ENCODE results near the gene RAB1B. TPM values are rescaled to one million over a fixed set of nuclear protein-coding genes. Genes with fewer than 3 reads are reported as not detected.
A peak's percentile ranks its signal among the peaks of the same experiment; 100 is the strongest.

The RAB1B gene
- total and polyA plus RNA-seq, 2 donors (not counting 1 experiment from before 2014, with no cell fraction given) = 77.1 to 77.8 TPM

DNA sequence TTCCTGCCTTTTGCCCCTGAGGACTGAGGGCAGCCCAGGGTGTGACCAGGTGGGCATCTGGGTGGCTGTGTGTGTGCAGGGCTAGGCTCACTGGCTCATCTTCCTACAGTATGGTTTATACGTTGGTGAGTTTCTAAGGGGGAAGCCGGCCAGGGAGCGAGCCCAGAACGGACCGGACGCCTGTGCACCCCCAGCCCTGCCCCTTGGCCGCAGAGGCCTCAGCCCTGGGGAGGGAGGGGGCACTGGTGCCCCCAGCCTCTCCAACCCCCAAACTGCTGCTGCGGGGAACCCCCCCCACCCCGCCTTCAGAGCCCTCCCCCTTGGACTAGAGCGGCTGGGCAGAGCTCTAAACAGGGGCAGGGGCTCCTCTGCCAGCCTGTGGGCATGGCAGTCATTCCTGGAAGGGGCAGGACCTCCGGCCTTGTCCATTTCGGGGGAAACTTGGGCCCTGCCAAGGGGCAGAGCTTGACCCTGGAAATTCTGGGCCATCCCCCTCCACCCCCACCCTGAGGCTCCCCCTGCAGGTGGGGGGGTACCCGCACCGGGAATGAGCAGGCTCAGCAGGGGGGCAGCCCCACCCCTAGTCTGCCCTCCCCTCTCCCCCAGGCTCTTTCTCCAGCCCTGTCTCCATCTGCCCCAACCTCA, 15.1 kb downstream of the RAB1B start:
- H3K4me1 Mint-ChIP-seq = peaks cover 42% of the 10 kb centered on the region
- WGBS (ENCODE audit: insufficient coverage) = 93% methylated on average over 10 of the region's 14 CpGs

More for the DNA sequence above, 15.1 kb downstream of the RAB1B start:
- Histone ChIP-seq H3K27me3 (replicated peaks in 1 of 4; ENCODE audit: control extremely low read depth in 1 of 4, control insufficient read depth in 3 of 4, insufficient read depth in 4 of 4, low read length in 3 of 4) (peaks cover 0 to 16% (median 3%) of the 10 kb centered on the region in 4 experiments), H3K9ac (ENCODE audit: low read length) (no peak overlapping the region), H3K79me2 (ENCODE audit: control insufficient read depth, insufficient read depth, low read length) (peaks cover 39% of the 10 kb centered on the region), H3K4me3 (ENCODE audit: control extremely low read depth in 1 of 5, extremely low read depth in 1 of 5, insufficient read depth in 1 of 5, low read depth in 2 of 5, low read length in 4 of 5) (no peak overlapping the region), H2AFZ (ENCODE audit: insufficient read depth, low read depth, low read length, poor library complexity, severe bottlenecking) (no peak overlapping the region), H4K20me1 (ENCODE audit: control insufficient read depth, insufficient read depth, low read length, poor library complexity, severe bottlenecking) (peaks cover 40% of the 10 kb centered on the region), H3K27ac (ENCODE audit: low read length in 2 of 2) (peak overlapping the region; percentile 59 to 80), H3K36me3 (replicated peaks in 1 of 2; ENCODE audit: control extremely low read depth in 1 of 2, control insufficient read depth in 1 of 2, extremely low read depth in 1 of 2, insufficient read depth in 2 of 2, low read length in 1 of 2) (peaks cover 0 to 13% of the 10 kb centered on the region in 2 experiments), H3K9me3 (ENCODE audit: control extremely low read depth in 1 of 3, control insufficient read depth in 2 of 3, insufficient read depth in 1 of 3, low read length in 2 of 3) (no peaks in the 10 kb centered on the region), H3K4me1 (ENCODE audit: control insufficient read depth in 2 of 2, insufficient read depth in 2 of 2, low read length in 2 of 2) (peaks cover 29 to 43% of the 10 kb centered on the region in 2 donors), H3K4me2 (replicated peaks; ENCODE audit: low read depth, low read length, poor library complexity, severe bottlenecking) (no peak overlapping the region)
- TF ChIP-seq, protein P1, sequence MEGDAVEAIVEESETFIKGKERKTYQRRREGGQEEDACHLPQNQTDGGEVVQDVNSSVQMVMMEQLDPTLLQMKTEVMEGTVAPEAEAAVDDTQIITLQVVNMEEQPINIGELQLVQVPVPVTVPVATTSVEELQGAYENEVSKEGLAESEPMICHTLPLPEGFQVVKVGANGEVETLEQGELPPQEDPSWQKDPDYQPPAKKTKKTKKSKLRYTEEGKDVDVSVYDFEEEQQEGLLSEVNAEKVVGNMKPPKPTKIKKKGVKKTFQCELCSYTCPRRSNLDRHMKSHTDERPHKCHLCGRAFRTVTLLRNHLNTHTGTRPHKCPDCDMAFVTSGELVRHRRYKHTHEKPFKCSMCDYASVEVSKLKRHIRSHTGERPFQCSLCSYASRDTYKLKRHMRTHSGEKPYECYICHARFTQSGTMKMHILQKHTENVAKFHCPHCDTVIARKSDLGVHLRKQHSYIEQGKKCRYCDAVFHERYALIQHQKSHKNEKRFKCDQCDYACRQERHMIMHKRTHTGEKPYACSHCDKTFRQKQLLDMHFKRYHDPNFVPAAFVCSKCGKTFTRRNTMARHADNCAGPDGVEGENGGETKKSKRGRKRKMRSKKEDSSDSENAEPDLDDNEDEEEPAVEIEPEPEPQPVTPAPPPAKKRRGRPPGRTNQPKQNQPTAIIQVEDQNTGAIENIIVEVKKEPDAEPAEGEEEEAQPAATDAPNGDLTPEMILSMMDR (IDR thresholded peaks at IDR 0.05) = no peak
- TF ChIP-seq EZH2 (IDR thresholded peaks at IDR 0.05; ENCODE audit: borderline replicate concordance, insufficient read depth, low read depth, low read length, poor library complexity, severe bottlenecking) = no peak
- Mint-ChIP-seq H3K9me3 (ENCODE audit: insufficient read depth) (no peaks in the 10 kb centered on the region), H3K27ac (peak overlapping the region; percentile 95), H3K27me3 (peaks cover 3% of the 10 kb centered on the region), H3K4me3 (no peak overlapping the region)
- ATAC-seq (ENCODE audit: low read depth) (no peak), DNase-seq (peak; percentile 36)
- intact Hi-C loops (cut with micrococcal nuclease) = no loop called here
- CTCF ChIA-PET = interaction anchor here (0.5 to 3.2 kb wide), 9 partner anchors 8 to 111 kb away, joined by 3 to 31 read pairs (median 4); partner anchors contain the start of genes SLC29A2 and TMEM151A
- POLR2A ChIA-PET = interaction anchor here (1.4 to 1.5 kb wide), 2 partner anchors 16 to 25 kb away, joined by 3 to 5 read pairs; partner anchors contain the start of gene RAB1B

Data from B cell (primary cell).